Neural cell (in vitro differentiated cells): ENCODE measurements around the gene CFDP1. TPM values are rescaled to one million over a fixed set of nuclear protein-coding genes. Genes with fewer than 3 reads are reported as not detected.

ENCODE experiments used
- H2AFZ ChIP-seq: fragments of 200-600, 300-800 bp; sonication (generic), shearing (Covaris generic); 2 replicates; pipeline ENCODE4 v1.6.0; 2014; ENCODE audit warnings: low read depth, mild to moderate bottlenecking, antibody characterized with exemption, low read length, moderate library complexity
- H3F3A ChIP-seq: fragments of 200-600 bp; shearing (Covaris generic); 2 replicates; pipeline ENCODE4 v1.6.1; 2016; ENCODE audit warnings: mild to moderate bottlenecking, moderate library complexity, mixed read lengths, antibody characterized with exemption, low read length; ENCODE audit not compliant: insufficient read depth, poor library complexity, severe bottlenecking
- H3K27ac ChIP-seq: fragments of 200-600, 300-800 bp; sonication (generic), shearing (Covaris generic); 2 replicates; pipeline ENCODE4 v1.5.1; 2014; ENCODE audit warnings: mild to moderate bottlenecking, low read length, moderate library complexity
- H3K27me3 ChIP-seq: fragments of 300-800, 200-600 bp; sonication (generic), shearing (Covaris generic); 2 replicates; pipeline ENCODE4 v1.6.0; 2014; ENCODE audit warnings: mild to moderate bottlenecking, low read depth, low read length, moderate library complexity; ENCODE audit not compliant: insufficient read depth
- H3K36me3 ChIP-seq: fragments of 300-800, 200-600 bp; sonication (generic), shearing (Covaris generic); 2 replicates; pipeline ENCODE4 v1.5.1; 2014; ENCODE audit warnings: mild to moderate bottlenecking, antibody characterized with exemption, low read length, moderate library complexity; ENCODE audit not compliant: insufficient read depth
- H3K4me2 ChIP-seq: fragments of 300-800, 200-600 bp; sonication (generic), shearing (Covaris generic); 2 replicates; pipeline ENCODE4 v1.6.0; 2014; ENCODE audit warnings: mild to moderate bottlenecking, low read length
- H3K4me3 ChIP-seq: fragments of 300-800, 200-600 bp; sonication (generic), shearing (Covaris generic); 2 replicates; pipeline ENCODE4 v1.5.1; 2014; ENCODE audit warnings: mild to moderate bottlenecking, low read length, moderate library complexity
- H3K79me2 ChIP-seq: fragments of 200-600 bp; shearing (Covaris generic); replicated peaks from 2 replicates; pipeline ENCODE4 v1.6.0; 2014; ENCODE audit warnings: mild to moderate bottlenecking, low read length, moderate library complexity; ENCODE audit not compliant: insufficient read depth
- H3K9ac ChIP-seq: fragments of 300-800, 200-600 bp; sonication (generic), shearing (Covaris generic); 2 replicates; pipeline ENCODE4 v1.6.1; 2016; ENCODE audit warnings: mild to moderate bottlenecking, low read length, mixed read lengths
- H3K9me2 ChIP-seq: fragments of 200-600 bp; shearing (Covaris generic); 2 replicates; pipeline ENCODE4 v1.6.1; 2016; ENCODE audit warnings: mild to moderate bottlenecking, low read length, mixed read lengths; ENCODE audit not compliant: insufficient read depth
- H3K9me3 ChIP-seq: fragments of 200-600, 300-800 bp; sonication (generic), shearing (Covaris generic); 2 replicates; pipeline ENCODE4 v1.6.1; 2016; ENCODE audit warnings: mild to moderate bottlenecking, mixed run types, low read length, moderate library complexity, mixed read lengths
- H4K20me1 ChIP-seq: fragments of 200-600 bp; shearing (Covaris generic); 2 replicates; pipeline ENCODE4 v1.6.1; 2016; ENCODE audit warnings: mild to moderate bottlenecking, mixed run types; ENCODE audit not compliant: insufficient read depth
- EP300 ChIP-seq: fragments of 450-650 bp; conservative IDR thresholded peaks from 2 replicates; pipeline ENCODE4 v1.6.1; 2014; ENCODE audit warnings: antibody characterized with exemption, mild to moderate bottlenecking, moderate library complexity; ENCODE audit not compliant: poor library complexity, severe bottlenecking
- EZH2 ChIP-seq: fragments of 200-600, 300-800 bp; shearing (Covaris generic), sonication (generic); IDR thresholded peaks from 2 replicates; pipeline ENCODE4 v1.6.1; 2014; ENCODE audit warnings: antibody characterized with exemption, low read length, borderline replicate concordance, mild to moderate bottlenecking; ENCODE audit not compliant: insufficient read depth, poor library complexity, severe bottlenecking
- MXI1 ChIP-seq: fragments of 450-650 bp; conservative IDR thresholded peaks from 2 replicates; pipeline ENCODE4 v1.6.1; 2014; ENCODE audit warnings: antibody characterized with exemption, mild to moderate bottlenecking; ENCODE audit not compliant: poor library complexity, severe bottlenecking
- POLR2AphosphoS5 ChIP-seq: IDR thresholded peaks from 2 replicates; pipeline ENCODE4 v1.6.1; 2012
- RAD21 ChIP-seq: fragments of 450-650 bp; conservative IDR thresholded peaks from 2 replicates; pipeline ENCODE4 v1.6.1; 2014; ENCODE audit warnings: antibody characterized with exemption, mild to moderate bottlenecking, moderate library complexity
- SMC3 ChIP-seq: fragments of 450-650 bp; conservative IDR thresholded peaks from 2 replicates; pipeline ENCODE4 v1.6.1; 2014; ENCODE audit warnings: antibody characterized with exemption, mild to moderate bottlenecking, moderate library complexity; ENCODE audit not compliant: poor library complexity
- TAF1 ChIP-seq: IDR thresholded peaks from 2 replicates; pipeline ENCODE4 v1.6.1; 2012; ENCODE audit warnings: low read depth
- polyA plus RNA-seq: library from polyadenylated mRNA; depleted of rRNA; stranded (reverse); fragments of >200 nt; gene quantifications from 2 replicates; pipeline ENCODE4 v1.2.3, GENCODE V29; 2014
- TF ChIP-seq, protein P1 (sequence below): fragments of 450-650 bp; IDR thresholded peaks from 2 replicates; pipeline ENCODE4 v1.5.1; 2014; ENCODE audit warnings: antibody characterized with exemption, mild to moderate bottlenecking, moderate library complexity; ENCODE audit not compliant: poor library complexity, severe bottlenecking
- TF ChIP-seq, protein P2 (sequence below): IDR thresholded peaks from 2 replicates; pipeline ENCODE4 v1.6.1; 2012; ENCODE audit warnings: borderline replicate concordance

Gene CFDP1
- polyA plus RNA-seq, 1 donor from 2014 or later, result 201 TPM

DNA sequence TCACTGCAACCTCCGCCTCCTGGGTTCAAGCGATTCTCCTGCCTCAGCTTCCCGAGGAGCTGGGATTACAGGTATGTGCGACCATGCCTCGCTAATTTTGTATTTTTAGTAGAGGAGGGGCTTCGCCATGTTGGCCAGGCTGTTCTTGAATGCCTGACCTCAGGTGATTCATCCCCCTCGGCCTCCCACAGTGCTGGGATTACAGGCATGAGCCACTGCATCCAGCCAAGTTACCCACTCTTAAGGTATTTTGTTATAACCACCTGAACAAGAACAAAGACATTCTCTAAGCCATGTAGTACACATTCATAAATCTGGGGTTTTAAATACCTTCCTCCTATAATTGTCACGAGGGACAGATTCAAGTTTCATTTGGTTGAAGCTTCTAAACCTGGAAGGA lies 43.5 kb upstream of the CFDP1 start:
- no peaks in the 10 kb centered on the region for H3K9me2 ChIP-seq
- no peaks in the 10 kb centered on the region for H3K79me2 ChIP-seq
- no peaks in the 10 kb centered on the region for H3F3A ChIP-seq
- H3K4me3 ChIP-seq, result no peak overlapping the region
- H3K36me3 ChIP-seq, result no peaks in the 10 kb centered on the region
- no peaks in the 10 kb centered on the region for H3K27me3 ChIP-seq
- H4K20me1 ChIP-seq, result no peaks in the 10 kb centered on the region
- H3K4me2 ChIP-seq, result no peak overlapping the region
- TF ChIP-seq, protein P1, sequence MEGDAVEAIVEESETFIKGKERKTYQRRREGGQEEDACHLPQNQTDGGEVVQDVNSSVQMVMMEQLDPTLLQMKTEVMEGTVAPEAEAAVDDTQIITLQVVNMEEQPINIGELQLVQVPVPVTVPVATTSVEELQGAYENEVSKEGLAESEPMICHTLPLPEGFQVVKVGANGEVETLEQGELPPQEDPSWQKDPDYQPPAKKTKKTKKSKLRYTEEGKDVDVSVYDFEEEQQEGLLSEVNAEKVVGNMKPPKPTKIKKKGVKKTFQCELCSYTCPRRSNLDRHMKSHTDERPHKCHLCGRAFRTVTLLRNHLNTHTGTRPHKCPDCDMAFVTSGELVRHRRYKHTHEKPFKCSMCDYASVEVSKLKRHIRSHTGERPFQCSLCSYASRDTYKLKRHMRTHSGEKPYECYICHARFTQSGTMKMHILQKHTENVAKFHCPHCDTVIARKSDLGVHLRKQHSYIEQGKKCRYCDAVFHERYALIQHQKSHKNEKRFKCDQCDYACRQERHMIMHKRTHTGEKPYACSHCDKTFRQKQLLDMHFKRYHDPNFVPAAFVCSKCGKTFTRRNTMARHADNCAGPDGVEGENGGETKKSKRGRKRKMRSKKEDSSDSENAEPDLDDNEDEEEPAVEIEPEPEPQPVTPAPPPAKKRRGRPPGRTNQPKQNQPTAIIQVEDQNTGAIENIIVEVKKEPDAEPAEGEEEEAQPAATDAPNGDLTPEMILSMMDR, result no peak
- no peak for TF ChIP-seq POLR2AphosphoS5
- no peak for TF ChIP-seq MXI1
- no peak overlapping the region for H3K9ac ChIP-seq
- H3K27ac ChIP-seq, result no peak overlapping the region
- H2AFZ ChIP-seq, result no peak overlapping the region
- H3K9me3 ChIP-seq, result no peaks in the 10 kb centered on the region

DNA sequence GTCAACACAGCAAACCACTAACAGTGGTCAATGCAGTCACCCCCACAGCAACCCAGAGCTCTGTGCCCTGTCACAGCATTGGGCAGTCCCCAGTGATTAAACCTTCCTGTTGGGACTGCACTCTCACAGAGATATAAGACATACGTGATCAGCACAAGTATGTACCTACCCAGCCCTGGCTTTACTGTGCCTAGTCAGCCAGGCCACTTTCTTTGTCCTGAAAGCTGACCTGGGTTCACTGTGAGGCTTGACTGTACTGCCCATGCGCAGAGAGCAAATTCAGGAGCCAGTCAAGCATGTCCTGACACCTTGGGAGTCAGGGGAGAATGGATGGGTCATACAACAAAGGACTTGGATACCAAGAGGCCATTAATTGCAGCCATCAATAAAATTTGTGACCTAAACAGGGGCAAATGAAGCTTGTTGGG lies 42.1 kb upstream of the CFDP1 start:
- Histone ChIP-seq H3K4me2 (no peak overlapping the region), H3K9me3 (no peaks in the 10 kb centered on the region), H3K9ac (no peak overlapping the region), H2AFZ (no peak overlapping the region), H4K20me1 (no peaks in the 10 kb centered on the region), H3K4me3 (no peak overlapping the region), H3K9me2 (no peaks in the 10 kb centered on the region), H3K27ac (no peak overlapping the region), H3K36me3 (no peaks in the 10 kb centered on the region), H3K27me3 (no peaks in the 10 kb centered on the region), H3K79me2 (no peaks in the 10 kb centered on the region), H3F3A (no peaks in the 10 kb centered on the region)
- TF ChIP-seq RAD21 (no peak), EP300 (no peak), TAF1 (no peak), MXI1 (no peak), POLR2AphosphoS5 (no peak), EZH2 (no peak), SMC3 (no peak)
- TF ChIP-seq, protein P2, sequence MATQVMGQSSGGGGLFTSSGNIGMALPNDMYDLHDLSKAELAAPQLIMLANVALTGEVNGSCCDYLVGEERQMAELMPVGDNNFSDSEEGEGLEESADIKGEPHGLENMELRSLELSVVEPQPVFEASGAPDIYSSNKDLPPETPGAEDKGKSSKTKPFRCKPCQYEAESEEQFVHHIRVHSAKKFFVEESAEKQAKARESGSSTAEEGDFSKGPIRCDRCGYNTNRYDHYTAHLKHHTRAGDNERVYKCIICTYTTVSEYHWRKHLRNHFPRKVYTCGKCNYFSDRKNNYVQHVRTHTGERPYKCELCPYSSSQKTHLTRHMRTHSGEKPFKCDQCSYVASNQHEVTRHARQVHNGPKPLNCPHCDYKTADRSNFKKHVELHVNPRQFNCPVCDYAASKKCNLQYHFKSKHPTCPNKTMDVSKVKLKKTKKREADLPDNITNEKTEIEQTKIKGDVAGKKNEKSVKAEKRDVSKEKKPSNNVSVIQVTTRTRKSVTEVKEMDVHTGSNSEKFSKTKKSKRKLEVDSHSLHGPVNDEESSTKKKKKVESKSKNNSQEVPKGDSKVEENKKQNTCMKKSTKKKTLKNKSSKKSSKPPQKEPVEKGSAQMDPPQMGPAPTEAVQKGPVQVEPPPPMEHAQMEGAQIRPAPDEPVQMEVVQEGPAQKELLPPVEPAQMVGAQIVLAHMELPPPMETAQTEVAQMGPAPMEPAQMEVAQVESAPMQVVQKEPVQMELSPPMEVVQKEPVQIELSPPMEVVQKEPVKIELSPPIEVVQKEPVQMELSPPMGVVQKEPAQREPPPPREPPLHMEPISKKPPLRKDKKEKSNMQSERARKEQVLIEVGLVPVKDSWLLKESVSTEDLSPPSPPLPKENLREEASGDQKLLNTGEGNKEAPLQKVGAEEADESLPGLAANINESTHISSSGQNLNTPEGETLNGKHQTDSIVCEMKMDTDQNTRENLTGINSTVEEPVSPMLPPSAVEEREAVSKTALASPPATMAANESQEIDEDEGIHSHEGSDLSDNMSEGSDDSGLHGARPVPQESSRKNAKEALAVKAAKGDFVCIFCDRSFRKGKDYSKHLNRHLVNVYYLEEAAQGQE, result no peak
- TF ChIP-seq, protein P1, result no peak
